Airway epithelial cell (primary cell): ENCODE measurements around the gene UST. TPM values are rescaled to one million over a fixed set of nuclear protein-coding genes. Genes with fewer than 3 reads are reported as not detected.

ENCODE experiments used
- total RNA-seq: library from RNA; depleted of rRNA; stranded (reverse); fragments of >200 nt; gene quantifications from 2 replicates; pipeline ENCODE4 v1.2.3, GENCODE V29; 2015

Gene UST
- 4.8 and 6.6 TPM in 2 replicates for total RNA-seq

GRCh38 chr6:148746363-148747144 is at the start of gene UST:
Gene UST, plus strand, starts transcription at chr6:148747030. Its CDS starts 401 bp downstream, at chr6:148747431.

